Lower lobe of right lung (tissue), 2 donors: Measurements from ENCODE around the gene OLFM3. TPM values are rescaled to one million over a fixed set of nuclear protein-coding genes. Genes with fewer than 3 reads are reported as not detected.

ENCODE experiments used
- ATAC-seq, 2 donors: fragments of 200-7000 bp; cut with Tn5 transposase; one replicate each; pipeline ENCODE4 v1.9.1; 2020 to 2022; ENCODE audit warnings: mild to moderate bottlenecking in 2 of 2, moderate library complexity in 2 of 2
- DNase-seq: peaks from one replicate; pipeline ENCODE4 v3.0.0-alpha.2; 2020
- H3K27ac ChIP-seq: fragments of 200-600 bp; one replicate; pipeline ENCODE4 v1.8.0; 2022
- H3K27me3 ChIP-seq: fragments of 200-600 bp; one replicate; pipeline ENCODE4 v1.8.0; 2022; ENCODE audit warnings: low read depth
- H3K36me3 ChIP-seq: fragments of 200-600 bp; one replicate; pipeline ENCODE4 v1.8.0; 2022; ENCODE audit warnings: mild to moderate bottlenecking
- H3K4me1 ChIP-seq: fragments of 200-600 bp; one replicate; pipeline ENCODE4 v1.8.0; 2022
- H3K4me3 ChIP-seq: fragments of 200-600 bp; one replicate; pipeline ENCODE4 v1.8.0; 2022; ENCODE audit warnings: mild to moderate bottlenecking
- H3K9me3 ChIP-seq: fragments of 200-600 bp; one replicate; pipeline ENCODE4 v1.8.0; 2022
- CTCF ChIP-seq: fragments of 200-600 bp; IDR thresholded peaks from one replicate; pipeline ENCODE4 v1.8.0; 2022; ENCODE audit warnings: antibody characterized with exemption, mild to moderate bottlenecking
- intact Hi-C: fragments of 100-400 bp; cut with DNase I; formaldehyde crosslinking; loops from one replicate; pipeline ENCODE4 v1.11.0; 2022
- total RNA-seq: library from RNA; stranded (reverse); fragmentation: NEBNext Ultra II Directional; extraction: Animal tissue kit (Norgen Biotek cat#: 25700); gene quantifications from one replicate; pipeline ENCODE4 v1.2.1, GENCODE V29; 2021
- donor health status: DM: no; HTN: yes; CAD: no; lungs with severe emphysema.

The OLFM3 gene
- total RNA-seq, 1 donor from 2014 or later = not detected

- TF ChIP-seq CTCF = no peak
- no peaks in the 10 kb centered on the region for H3K4me1 ChIP-seq
- no peaks in the 10 kb centered on the region for H3K36me3 ChIP-seq
- intact Hi-C loops = no loop called here
- H3K27ac ChIP-seq = no peak overlapping the region
- ATAC-seq = no peak
- H3K27me3 ChIP-seq = no peaks in the 10 kb centered on the region
- H3K9me3 ChIP-seq = no peaks in the 10 kb centered on the region
- no peak overlapping the region for H3K4me3 ChIP-seq
- DNase-seq = no peak
These were observed 240.3 kb downstream of the OLFM3 start for GRCh38 chr1:101756411-101756810.
